Esophagus squamous epithelium (tissue), 5 donors: ENCODE results near the gene ECM1. TPM values are rescaled to one million over a fixed set of nuclear protein-coding genes. Genes with fewer than 3 reads are reported as not detected.

Experiments
- DNase-seq: peaks from one replicate; lab custom pipeline; 2025; lab: John Stamatoyannopoulos, UW
- H3K27ac ChIP-seq, 4 donors: fragments of 200-600 bp; sonication (generic); one replicate each; pipeline ENCODE4 v1.5.1; 2016 to 2019; ENCODE audit warnings: mild to moderate bottlenecking in 1 of 4
- H3K27me3 ChIP-seq, 4 donors: fragments of 200-600 bp; sonication (generic); 1 replicate in 3 of 4; 2 replicates in 1 of 4; pipeline versions ENCODE4 v1.5.1 to v1.6.0; 2017 to 2021; ENCODE audit warnings: antibody characterized with exemption in 1 of 4
- H3K36me3 ChIP-seq, 3 donors: fragments of 200-600 bp; sonication (generic); one replicate each; pipeline ENCODE4 v1.5.1; 2016 to 2019
- H3K4me1 ChIP-seq, 3 donors: fragments of 200-600 bp; sonication (generic); one replicate each; pipeline ENCODE4 v1.5.1; 2017 to 2019
- H3K4me3 ChIP-seq, 4 donors: fragments of 200-600 bp; sonication (generic); 1 replicate in 3 of 4; 2 replicates in 1 of 4; pipeline ENCODE4 v1.5.1; 2016 to 2019; ENCODE audit warnings: mild to moderate bottlenecking in 2 of 4, moderate library complexity in 1 of 4
- H3K9me3 ChIP-seq, 3 donors: fragments of 200-600 bp; sonication (generic); one replicate each; pipeline ENCODE4 v1.5.1; 2016 to 2019
- CTCF ChIP-seq, 6 experiments: fragments of 450-650 bp in 4 of 6; fragments of 200-600 bp in 2 of 6; sonication (generic) in 2 of 6; IDR thresholded peaks; one replicate each; pipeline ENCODE4 v1.5.1; 2016 to 2019; ENCODE audit warnings: antibody characterized with exemption in 6 of 6, mild to moderate bottlenecking in 4 of 6, moderate library complexity in 4 of 6
- POLR2A ChIP-seq, 4 donors: fragments of 450-650 bp; IDR thresholded peaks; one replicate each; pipeline ENCODE4 v1.6.1; 2017; ENCODE audit warnings: antibody characterized with exemption in 4 of 4, mild to moderate bottlenecking in 4 of 4, moderate library complexity in 3 of 4
- WGBS, 2 donors: methylation state at CpG; one replicate each; pipeline ENCODE4 v1.1.5; 2018; 5-methylcytosine and 5-hydroxymethylcytosine counted together
- intact Hi-C: fragments of 100-400 bp; cut with DNase I; formaldehyde crosslinking; loops from one replicate; pipeline ENCODE4 v1.15.0; 2022
- total RNA-seq, 4 donors: library from RNA; depleted of rRNA; stranded (reverse); fragments of >200 nt; gene quantifications; one replicate each; pipeline ENCODE4 v1.1.0, GENCODE V29; 2016
- donor health status: DM: yes; HTN: yes; CAD: no.

ECM1 gene
- total RNA-seq, 4 donors from 2014 or later = 311 to 1,013 (median 406) TPM

DNA sequence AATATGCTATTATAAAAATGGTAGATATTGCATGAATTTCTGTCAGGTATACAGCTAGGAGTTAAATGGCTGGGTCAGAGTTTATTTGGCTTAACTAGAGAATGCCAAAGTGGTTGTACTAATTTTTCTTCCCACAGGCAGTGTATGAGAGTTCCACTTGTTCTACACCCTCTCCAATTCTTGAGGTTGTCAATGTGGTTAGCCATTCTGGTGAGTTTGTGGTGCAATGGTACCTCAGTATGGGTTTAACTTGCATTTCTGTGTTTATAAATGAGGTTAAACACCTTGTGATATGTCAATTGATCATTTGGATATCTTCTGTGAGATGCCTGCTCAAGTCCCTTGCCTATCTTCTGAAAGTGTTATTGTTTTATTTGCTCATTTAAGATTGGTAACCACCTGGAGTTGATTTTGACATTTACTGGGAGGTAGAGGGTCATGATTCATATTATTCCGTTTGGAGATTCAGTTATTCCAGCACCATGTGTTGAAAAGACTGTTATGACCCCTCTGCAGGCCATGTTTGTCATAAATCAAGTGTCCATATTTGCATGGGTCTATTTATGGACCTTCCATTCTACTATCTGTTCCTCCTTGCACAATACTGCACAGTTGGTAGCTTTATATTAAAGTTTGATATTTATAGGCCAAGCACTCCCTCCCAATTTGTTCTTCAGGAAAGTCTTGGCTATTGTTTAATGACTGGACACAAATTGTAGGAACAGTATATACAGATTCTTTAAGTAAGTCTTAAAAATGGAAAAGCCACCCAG, 13.5 kb downstream of the ECM1 start:
- Histone ChIP-seq H3K4me1 (peaks cover 3 to 19% (median 3%) of the 10 kb centered on the region in 3 donors), H3K36me3 (no peaks in the 10 kb centered on the region), H3K27me3 (no peaks in the 10 kb centered on the region), H3K27ac (no peak overlapping the region), H3K9me3 (no peaks in the 10 kb centered on the region), H3K4me3 (no peak overlapping the region)
- TF ChIP-seq CTCF (IDR thresholded peaks at IDR 0.05) = no peak
- no peak for TF ChIP-seq POLR2A (IDR thresholded peaks at IDR 0.05)
- no peak for DNase-seq
- intact Hi-C loops = no loop called here
- WGBS, 2 donors = 64 to 83% methylated on average over 1 of the region's 1 CpG

GRCh38 chr1:150525348-150525747, 17.4 kb downstream of the ECM1 start:
- TF ChIP-seq POLR2A (IDR thresholded peaks at IDR 0.05) (no peak), CTCF (IDR thresholded peaks at IDR 0.05) (no peak)
- intact Hi-C loops = no loop called here
- Histone ChIP-seq H3K27me3 (no peaks in the 10 kb centered on the region), H3K4me1 (peaks cover 0 to 24% (median 10%) of the 10 kb centered on the region in 3 donors), H3K4me3 (no peak overlapping the region), H3K27ac (no peak overlapping the region), H3K9me3 (no peaks in the 10 kb centered on the region), H3K36me3 (no peaks in the 10 kb centered on the region)
- no peak for DNase-seq
- 86% methylated on average over 3 of the region's 3 CpGs for WGBS, 2 donors

- TF ChIP-seq POLR2A (IDR thresholded peaks at IDR 0.05) = no peak
- TF ChIP-seq CTCF (IDR thresholded peaks at IDR 0.05) = no peak
- peaks cover 12 to 41% (median 19%) of the 10 kb centered on the region in 3 donors for H3K4me1 ChIP-seq
- no peaks in the 10 kb centered on the region for H3K9me3 ChIP-seq
- DNase-seq = no peak
- H3K4me3 ChIP-seq = no peak overlapping the region
- H3K27ac ChIP-seq = peak overlapping the region in 3 of 4 donors; percentile 52 to 87 (median 85)
- H3K36me3 ChIP-seq = no peaks in the 10 kb centered on the region
- WGBS, 2 donors = 41 to 69% methylated on average over 1 of the region's 1 CpG
- H3K27me3 ChIP-seq = no peaks in the 10 kb centered on the region
- intact Hi-C loops = no loop called here
Observed at GRCh38 chr1:150528196-150528595, 20.3 kb downstream of the ECM1 start.

DNA sequence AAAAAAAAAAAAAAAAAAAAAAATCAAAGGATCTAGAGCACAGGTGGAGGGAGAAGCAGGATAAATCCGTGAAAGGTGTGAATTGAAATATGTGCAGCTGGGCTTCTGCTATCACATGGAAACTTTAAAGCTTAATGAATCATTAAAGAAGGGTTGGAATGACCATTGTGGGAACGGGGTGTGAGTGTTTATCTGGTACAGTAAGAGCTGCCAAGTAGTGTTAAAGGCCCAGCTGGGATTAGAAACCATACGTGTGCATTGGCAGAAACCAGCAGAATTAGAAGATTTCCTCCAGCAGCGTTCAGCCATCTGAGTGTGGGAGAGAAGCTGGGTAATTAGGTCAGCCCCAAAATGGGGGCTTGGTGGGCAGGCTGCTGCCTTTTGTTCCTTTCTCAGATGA, 21.1 kb downstream of the ECM1 start:
- 12 to 28% methylated on average over 4 of the region's 4 CpGs for WGBS, 2 donors
- H3K36me3 ChIP-seq = no peaks in the 10 kb centered on the region
- TF ChIP-seq CTCF (IDR thresholded peaks at IDR 0.05) = no peak
- peaks cover 16 to 49% (median 28%) of the 10 kb centered on the region in 3 donors for H3K4me1 ChIP-seq
- intact Hi-C loops = no loop called here
- H3K9me3 ChIP-seq = no peaks in the 10 kb centered on the region
- H3K4me3 ChIP-seq = no peak overlapping the region
- peak overlapping the region; percentile 73 to 87 (median 80) for H3K27ac ChIP-seq
- no peaks in the 10 kb centered on the region for H3K27me3 ChIP-seq
- DNase-seq = no peak

- TF ChIP-seq POLR2A (IDR thresholded peaks at IDR 0.05) (no peak), CTCF (IDR thresholded peaks at IDR 0.05) (no peak)
Observed at GRCh38 chr1:150530491-150531159, 22.7 kb downstream of the ECM1 start.

More at GRCh38 chr1:150530491-150531159, 22.7 kb downstream of the ECM1 start:
- H3K9me3 ChIP-seq = no peaks in the 10 kb centered on the region
- H3K4me1 ChIP-seq = peaks cover 21 to 63% (median 32%) of the 10 kb centered on the region in 3 donors
- 93 to 95% methylated on average over 13 to 14 of the region's 14 CpGs for WGBS, 2 donors
- intact Hi-C loops = loop anchor here (10.0 kb wide), 1 partner anchor 66 kb away; no protein-coding TSS in a partner anchor
- H3K27ac ChIP-seq = peak overlapping the region in 1 of 4 donors; percentile 90
- no peaks in the 10 kb centered on the region for H3K36me3 ChIP-seq
- no peaks in the 10 kb centered on the region for H3K27me3 ChIP-seq
- H3K4me3 ChIP-seq = no peak overlapping the region
- no peak for DNase-seq
